NCI-H774 (cell line): ENCODE results near the gene ELP4.
A peak's percentile ranks its signal among the peaks of the same experiment; 100 is the strongest.

ENCODE experiments used
- DNase-seq: peaks from one replicate; lab custom pipeline; 2025; lab: John Stamatoyannopoulos, UW

Gene ELP4

DNA sequence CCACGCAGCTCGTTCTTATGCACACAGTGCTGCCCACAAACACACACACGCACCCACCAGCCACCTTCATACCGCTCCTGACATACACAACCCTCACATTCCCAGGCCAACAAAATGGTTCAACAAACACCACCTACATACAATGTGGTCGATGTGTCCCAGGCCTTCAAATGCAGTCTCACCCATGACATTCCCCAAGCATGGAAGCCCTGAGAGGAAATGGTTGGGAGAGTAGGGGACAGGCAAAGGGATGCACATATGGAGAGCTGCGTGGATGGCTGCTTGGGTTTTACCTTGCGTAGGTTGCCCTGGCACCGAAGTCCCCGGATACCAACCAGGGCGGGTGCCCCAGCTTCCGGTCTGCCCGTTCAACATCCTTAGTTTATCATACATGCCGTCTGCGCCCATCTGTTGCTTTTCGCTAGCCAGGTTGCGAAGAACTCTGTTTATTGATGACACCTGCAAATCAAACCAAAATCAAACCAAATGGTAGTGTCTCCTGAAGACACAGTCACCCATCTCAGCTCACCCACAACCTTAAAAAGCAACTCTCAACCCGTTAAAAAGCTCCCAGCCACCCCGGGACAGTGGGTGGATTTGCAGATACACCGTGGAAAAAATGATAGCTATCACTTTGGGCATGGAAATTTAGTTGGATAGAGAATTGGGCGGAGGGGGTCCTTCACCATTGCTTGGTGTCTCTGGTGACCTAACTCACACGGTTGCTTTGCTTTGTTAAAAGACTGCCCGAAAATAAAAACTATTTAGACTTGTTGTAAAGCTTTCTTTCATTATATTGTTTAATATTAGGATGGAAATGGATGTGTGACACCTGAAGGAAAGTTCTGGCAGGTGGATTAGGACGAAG, 291.1 kb downstream of the ELP4 start:
- DNase-seq, result no peak

DNA sequence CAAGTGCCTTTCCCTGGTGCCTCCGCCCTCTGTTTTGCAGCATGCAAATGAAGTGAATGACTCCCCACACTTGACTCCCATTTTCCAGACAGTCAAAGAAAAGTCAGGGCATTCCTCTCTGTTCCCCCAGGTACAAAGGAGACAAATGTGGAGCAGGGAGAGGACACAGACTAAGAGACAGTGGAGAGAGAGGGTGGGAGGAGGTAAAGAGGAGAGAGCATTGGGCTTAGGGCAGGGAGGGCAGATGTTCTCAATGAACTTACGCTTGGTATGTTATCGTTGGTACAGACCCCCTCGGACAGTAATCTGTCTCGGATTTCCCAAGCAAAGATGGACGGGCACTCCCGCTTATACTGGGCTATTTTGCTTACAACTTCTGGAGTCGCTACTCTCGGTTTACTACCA, 291.7 kb downstream of the ELP4 start:
- no peak for DNase-seq

DNA sequence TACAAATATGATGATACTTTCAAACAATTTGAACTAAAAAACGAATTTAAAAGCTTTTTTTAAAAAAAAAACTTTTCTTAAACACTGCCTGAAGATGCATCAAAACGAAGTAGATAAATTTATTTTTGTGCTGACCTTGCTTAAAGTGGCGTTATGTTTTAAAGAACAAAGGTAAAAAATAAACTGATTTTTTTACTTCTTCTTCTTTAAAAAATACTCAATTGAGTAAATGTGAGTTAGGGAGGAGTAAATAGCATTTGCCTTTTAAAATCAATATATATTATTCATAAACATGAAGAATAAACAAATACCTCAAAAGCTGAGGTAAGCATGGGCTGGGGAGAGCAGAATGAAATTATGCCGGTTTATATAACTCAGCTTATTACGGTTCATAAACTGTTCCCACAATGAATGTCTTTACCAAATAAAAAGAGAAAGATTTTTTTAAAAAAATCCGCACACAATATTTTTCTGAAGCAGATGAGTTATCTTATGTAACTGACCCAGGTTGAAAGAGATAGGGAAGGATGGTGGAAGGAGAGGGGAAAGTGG, 292.5 kb downstream of the ELP4 start:
- DNase-seq, result no peak

DNA sequence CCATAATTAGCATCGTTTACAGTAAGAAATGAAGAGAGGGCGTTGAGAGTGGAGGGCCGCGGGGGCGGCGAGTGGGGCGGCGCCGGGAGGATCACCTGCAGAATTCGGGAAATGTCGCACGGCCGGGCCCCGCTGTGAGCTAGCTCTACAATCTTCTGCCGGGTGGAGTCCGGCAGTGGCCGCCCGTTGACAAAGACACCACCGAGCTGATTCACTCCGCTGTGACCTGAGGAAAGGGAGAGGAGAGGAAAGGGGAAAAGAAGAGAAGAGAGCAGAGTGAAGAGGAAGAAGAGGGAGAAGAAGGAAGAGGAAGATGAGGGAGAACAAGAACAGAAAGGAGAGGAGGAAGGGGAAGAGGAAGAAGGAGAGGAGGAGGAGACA, 293.0 kb downstream of the ELP4 start:
- DNase-seq, result no peak

DNA sequence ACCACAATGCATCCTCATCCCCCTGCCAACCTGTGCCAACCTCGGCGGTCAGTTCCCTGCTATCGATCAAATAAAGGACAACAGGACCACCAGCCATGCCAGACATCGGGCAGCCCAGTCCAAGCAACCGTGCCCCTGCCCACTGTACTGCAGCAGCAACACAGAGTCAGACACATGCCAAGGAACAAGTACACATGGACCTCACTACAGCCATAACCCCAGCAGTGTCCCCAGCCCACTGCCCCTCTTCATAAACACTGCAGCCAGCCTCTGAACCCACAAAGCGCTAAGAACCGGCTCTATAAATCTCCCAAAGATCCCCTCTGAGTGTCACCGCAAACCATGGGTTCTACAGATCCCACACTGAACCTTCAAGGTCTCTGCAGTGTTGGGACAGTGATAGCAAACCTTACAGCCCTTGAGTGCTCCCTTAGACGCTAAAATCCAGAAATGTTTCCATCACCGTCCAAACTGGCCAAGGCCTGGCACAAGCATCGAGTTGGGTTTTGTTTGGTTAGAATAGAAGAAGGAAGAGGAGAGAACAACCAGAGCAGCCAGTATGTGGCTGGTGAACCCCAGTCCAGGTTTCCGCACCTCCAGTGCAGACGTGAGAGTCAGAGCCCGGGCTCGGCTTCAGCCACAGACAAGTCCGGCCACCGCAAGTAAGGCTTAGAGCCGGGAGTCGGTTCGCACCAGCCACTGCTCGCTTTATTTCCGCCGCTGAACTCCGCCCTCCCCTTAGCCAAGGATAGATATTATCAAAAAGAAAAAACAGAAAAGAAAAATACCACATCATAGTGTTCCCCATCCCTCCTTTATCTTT, 293.6 kb downstream of the ELP4 start:
- DNase-seq, result no peak

DNA sequence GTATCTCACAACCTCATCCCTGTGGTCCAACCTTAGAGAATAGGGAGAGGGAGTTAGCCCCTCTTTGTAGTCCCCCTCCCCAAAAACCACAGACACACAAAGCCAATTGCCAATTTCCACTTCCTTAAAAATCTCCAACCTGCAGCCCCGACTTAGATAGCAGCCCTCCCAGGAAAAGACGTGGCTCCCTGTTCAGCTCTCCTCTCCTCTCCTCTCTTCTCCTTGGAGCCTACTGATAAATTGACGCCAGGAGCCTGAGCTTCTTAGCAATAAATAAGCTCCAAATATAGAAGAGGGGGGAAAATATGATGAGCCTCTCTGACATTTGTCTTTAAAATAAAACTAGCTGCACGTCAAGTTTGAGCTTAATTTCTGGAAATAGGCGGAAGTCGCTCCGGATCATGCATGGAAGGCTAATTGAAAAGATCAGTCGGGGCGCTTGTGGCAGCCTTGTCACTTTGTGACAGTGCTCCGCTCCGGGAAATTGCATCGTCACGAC, 294.3 kb downstream of the ELP4 start:
- no peak for DNase-seq

DNA sequence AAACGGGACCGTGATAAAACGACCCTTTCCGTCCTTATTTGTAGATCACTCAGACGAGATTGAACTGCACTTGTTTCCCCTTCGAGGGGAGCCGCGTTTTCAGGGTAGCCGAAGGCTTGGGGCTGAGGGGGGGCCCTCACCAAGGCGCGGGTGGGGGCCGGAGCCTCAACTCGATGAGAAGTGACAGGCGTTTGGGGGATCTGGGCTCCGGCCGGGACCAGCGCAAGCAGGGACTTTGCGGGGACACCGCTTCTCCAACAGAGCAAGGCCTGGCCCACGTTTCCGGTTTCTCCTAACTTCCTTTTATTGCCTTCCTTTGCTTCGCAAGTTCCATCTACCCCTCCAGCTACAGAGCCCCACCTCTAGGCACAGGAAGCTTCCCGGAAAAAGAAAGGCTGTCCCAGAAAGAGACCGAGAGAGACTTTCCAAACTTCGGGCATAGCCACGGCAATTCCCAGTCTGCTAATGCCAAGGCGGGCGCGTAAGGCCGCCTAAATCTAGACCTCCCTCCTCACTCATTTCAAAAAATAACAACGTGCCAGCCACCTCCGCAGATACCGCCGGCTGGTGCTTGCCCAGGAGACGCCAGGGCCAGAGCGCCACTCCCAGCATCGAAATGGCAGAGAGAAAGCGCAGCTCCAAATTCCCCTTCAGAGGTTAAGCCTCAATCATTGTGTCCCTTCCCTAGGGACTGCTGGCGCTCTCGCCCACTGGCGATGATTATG, 294.9 kb downstream of the ELP4 start:
- no peak for DNase-seq

DNA sequence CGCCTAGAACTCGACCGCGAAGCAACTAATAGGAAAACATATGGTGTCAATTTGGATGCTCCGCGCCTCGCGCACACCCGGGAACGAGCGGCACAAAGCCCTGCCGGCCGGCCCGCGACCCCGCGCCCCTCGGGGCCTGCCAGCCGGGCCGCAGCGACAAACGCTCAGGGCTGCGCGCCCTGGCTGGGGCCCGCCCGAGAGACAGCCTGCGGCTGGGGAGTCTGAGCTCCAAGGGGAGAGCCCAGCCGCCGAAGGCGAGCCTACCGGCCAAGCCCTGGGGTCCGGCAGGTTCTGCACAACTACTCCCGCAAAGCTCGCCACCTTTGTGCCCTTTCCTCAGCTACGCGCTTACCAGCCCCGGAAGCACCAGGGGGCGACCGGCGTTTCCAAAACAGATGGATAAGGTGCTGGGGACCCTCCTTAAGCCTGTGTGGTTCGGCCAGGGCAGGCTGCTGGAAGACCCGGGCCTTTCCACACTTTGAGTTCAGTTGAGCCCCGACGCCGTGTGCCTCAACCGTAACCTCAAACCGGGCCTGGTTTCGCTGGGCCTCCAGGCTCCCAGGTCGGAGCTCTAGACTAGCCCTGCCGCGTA, 295.6 kb downstream of the ELP4 start:
- DNase-seq, result no peak

DNA sequence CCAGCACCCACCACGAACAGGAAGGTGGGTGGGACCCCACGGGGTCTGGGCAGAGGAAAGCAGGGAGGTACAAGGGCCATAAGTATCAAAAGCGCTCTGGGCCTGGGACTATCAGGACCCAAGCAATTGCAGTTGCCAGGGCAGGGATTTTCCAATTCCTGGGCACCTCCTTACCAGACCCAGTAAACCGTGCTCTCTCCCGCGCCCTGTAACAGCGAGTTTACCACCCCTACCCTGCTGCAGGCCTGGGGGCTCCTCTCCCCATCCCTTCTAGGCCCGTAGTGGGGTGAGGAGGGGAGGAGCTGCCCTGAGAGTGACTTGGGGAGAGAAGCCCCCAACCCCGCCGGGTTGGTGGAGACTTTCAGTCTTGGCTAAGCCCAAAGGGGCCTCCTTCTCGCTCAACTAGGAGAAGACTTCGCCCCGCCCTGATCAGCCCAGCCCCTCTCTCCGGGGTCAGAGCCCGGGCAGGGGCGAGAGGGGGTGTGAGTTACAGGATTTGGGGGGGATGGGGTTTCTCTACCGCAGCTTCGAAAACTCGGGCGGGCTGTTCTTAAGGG, 296.1 kb downstream of the ELP4 start:
- DNase-seq, result no peak

DNA sequence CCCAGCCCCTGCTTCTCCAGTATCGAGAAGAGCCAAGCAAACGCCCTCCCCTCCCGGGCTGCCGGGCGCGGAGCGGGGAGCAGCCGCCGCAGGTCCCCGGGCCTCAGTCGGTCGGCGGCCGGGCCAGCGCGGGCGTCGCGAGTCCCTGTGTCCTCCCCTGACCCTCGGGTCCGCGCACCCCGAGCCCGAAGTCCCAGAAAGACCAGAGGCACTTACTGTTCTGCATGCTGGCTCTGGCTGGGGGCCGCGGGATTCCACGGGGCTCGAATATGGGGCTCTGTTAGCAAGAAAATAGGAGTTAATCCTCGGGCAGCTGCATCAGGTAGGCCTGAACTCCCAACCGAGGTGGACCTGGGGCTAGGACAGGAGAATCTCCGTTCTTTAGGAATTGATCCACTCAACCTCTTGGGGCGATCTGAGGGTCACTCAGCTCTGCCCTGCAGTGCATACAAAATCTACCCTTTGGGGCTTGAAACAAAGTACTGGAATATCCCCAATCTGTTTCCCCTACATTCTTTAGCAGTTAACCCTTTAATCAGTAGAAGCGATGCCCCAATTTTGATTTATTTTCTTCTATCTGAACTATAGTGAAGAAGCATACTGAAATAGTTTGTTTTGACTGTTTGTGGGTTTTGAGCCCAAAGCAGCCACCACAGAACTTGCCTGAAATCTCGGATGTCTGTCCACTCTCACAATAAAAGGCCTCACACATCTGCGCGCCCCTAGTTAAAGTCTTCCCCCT, 296.8 kb downstream of the ELP4 start:
- DNase-seq, result no peak

DNA sequence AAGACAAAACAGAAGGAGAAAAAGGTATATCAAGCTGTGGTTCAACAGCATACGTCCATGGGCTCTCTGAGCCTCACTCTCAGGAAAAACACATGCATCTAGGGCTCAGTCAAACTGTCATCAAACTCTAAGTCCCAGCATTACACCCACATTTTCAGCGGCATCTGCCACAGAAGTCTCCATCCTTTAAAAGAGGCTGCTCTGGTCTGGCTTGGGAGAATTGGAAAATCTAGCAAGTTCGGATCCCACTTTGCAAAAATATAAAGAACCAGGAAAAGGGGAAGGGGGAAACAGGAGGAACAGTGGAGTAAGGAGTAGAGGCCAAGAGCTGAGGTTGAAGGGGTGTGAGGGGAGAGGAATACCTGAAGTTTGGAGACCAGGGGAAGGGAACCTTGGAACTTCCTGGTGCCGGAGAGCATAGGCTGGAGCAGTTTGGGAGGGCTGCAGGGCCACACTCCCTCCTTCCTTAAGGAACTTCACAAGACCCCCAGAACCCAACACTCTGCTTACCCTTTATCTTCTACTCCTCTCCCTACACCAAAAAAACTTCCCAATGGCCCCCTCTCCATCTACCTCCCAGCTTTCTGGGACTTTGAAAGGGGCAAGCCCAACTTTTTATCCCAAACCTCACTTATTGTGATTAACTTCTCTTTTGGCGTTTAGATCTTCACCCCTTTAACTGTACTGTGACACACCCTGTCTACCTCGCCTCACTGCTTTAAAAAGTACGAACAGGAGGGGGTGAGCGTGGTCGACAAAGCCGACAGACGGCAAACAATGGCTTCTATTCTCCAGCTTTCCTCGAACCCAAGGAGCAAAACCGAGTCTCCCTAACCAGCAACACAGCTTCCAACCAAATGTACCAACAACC, 297.6 kb downstream of the ELP4 start:
- no peak for DNase-seq

DNA sequence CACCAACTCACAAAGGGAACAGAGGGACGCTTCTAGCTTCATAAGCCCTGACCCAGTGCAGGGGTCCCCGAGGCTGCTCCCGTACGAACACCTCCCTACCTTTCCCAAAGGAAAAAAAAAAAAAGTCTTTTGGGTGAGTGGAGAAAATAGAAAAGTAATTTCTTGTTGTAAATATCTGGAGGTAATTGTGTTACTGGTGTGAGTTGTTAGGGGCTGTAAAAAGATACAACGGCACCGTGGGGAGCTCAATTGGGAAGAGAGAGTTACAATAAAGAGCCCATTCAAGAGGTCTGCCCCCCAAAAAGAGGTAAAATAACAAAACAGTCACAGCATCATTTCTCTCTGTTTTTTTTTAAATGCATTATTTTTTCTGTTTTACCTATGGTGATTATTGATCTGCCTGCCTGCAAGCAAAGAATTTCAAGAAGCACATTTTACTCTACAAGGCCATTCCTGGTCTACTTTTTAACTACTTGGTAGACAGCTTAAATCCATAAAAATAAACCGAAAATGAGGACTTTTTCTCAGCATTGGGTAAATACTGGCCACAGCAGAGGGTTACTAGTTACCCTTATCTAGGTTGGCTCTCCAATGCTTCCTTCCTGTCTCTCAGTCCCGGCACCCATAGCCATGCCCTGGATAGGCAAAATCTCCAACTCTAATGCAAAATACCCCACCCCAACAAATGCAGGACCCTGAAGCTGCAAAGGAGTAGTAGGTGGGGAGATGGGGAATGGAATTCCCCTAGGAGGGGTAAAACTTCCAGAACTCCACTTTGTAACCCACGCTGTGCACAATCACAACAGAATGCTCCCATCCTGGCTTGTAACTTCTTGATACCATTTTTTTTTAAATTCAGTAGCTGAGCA, 298.5 kb downstream of the ELP4 start:
- no peak for DNase-seq

DNA sequence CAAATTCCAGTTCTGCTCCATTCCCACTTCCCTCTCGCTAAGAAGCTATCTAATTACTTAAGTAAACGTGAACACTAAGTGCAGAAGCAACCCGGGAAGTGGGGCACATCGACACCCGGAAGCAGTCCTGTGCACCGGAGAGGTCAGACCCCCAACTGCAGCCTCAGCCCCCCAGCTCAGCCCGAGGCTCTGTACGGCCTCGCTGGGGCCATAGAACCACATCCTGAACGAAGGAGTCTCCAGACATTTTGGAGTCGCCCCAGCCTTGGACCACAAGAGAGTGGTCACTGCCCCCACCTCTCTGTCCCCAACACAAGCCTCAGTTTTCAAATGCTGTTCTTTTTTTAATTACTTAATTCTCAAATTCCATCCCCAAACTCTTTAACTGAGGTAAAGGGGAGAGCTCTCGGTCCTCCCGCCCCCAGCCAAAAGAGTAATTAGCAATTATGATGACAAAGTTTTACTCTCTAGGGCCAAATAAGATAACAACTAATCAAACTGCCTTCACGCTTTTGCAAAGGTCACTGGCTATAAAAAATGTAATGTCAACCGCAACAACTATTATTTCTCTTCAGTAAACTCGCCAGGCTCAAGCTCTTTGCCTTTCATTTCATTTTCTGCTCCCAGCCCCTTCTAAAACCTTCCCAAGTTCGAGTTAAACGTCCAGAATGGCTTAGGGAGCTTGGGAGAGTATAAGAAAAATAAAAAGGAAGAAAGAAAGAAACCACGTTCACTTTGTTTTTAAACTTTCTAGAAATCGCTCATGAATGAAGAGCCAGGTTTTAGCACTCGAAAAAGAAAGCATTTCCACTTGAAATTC, 299.4 kb downstream of the ELP4 start:
- DNase-seq, result no peak

DNA sequence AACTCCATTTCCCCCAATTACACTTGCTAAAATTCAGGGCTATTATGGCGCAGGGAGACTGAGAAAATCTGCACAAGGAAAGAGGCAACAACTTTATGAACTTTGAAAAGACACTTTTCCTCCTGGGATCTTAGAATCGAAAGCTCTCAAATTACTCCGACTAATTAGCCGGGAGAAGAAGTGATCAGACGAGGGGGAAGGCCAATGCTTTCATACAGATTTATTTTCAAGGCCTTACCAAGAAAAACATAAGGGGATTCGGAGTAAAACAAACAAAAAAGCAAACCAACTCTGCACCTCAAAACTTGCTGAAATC, 299.9 kb downstream of the ELP4 start:
- DNase-seq, result no peak

DNA sequence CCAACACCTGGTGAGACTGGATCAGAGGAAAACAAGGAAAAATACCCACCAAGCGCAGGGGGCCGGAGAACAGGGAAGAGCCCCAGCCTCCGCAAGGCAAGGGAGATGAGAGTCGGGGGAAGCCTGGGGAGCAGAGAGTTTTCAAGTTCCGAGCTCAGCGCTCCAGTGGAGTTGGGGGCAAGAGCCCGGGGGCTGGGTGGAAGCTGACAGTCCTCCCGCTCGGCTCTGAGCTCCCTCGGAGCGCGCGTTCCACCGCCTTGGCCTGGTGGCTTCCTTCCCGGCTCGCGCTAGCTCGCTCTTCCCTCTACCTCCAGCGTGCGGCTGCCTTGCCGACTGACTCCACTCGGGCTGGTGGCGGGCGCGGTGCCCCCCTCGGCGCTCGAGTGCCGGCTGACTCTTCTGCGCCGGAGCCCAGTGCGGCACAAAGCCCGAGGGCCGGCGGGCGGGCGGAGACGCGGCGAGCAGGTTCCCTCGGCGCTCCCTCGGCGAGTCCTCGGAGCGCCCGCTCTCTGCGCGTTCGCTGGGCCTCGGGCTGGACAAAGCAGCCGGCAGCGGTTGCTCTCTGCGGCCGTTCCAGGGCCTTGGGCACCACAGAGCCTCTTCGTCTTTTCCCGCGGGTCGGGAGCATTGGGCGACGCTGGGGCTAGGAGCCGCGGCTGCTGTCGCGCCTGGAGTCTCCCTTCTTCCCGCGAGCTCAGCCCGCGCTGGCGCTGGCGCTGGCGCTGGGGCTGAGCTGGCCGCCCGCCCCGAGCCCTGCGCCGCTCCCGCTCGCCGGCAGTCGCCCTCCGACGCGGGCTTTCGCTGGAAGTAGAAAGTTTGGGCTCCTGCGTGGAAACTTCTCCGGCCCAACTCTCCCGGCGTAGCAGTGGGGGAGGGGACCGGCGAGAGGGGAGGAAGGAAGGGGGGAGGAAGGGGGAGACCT, 300.6 kb downstream of the ELP4 start:
- DNase-seq, result peak; percentile 24

DNA sequence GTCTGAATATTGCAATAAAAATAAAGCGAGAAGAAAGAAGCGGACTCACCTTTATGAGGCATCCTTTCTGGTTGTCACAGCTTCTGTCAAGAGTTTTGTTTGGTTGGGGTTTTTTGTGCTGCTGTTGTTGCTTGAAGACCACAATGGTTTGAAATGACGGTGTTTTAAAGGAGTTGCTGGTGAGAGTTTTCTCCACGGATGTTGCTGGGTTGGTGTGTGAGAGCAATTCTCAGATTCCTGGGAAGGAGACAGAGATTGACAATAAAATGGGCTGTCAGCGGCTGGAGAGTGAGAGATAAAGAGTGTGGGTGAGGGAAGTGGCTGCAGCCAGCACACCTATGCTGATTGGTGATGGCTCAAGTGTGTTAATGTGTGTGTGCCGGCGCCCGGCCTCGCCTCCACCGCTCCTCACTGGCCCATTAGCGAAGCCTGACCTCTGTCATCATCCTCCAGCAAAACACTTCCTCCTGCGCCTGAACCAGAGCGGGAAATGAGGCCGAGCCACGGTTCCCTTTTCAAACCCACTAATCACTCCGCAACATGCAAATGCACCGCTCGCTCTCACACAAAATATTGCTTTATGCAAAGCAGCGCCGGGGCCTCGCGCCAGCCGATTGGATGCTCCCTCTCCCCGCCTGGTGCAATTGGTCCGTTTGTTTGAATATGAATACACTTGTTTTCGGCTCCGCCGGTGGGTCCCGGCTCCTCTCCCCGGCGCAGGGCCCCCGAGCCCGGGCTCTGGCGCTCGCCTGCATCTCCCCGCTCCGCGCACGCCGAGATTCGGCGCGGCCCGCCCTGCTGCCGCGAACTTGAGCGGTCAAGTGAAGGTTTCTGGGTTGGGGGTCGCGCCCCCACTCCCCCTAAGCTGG, 301.4 kb downstream of the ELP4 start, which contains the start of gene PAX6:
Gene PAX6 (minus strand): TSS at position 544 of the 869 bp plus-strand sequence. CDS start 4,911 bp downstream, outside the sequence.
- DNase-seq, result peak; percentile 95
